Panc1 (cell line): ENCODE measurements around the gene MAOB. TPM values are rescaled to one million over a fixed set of nuclear protein-coding genes. Genes with fewer than 3 reads are reported as not detected.

Source experiments
- ATAC-seq: fragments of 200-7000 bp; cut with Tn5 transposase; 2 replicates; pipeline ENCODE4 v1.9.1; 2020; ENCODE audit warnings: mild to moderate bottlenecking, moderate library complexity
- BruUV-seq: library from RNA; stranded (reverse); fragments of 400-500 nt; replicated peaks from 2 replicates; lab custom pipeline; 2021; lab: Mats Ljungman, UMichigan
- CTCF ChIA-PET: fragments of 300-600 bp; sonication (Branson Sonifier 250); formaldehyde crosslinking; loops from one replicate; lab custom pipeline; 2022; ENCODE audit warnings: antibody characterized with exemption; lab: Charles Lee
- POLR2A ChIA-PET: fragments of 300-600 bp; sonication (Branson Sonifier 250); formaldehyde crosslinking; loops from one replicate; lab custom pipeline; 2022; ENCODE audit warnings: antibody characterized with exemption; lab: Charles Lee
- DNase-seq: peaks from one replicate; pipeline ENCODE4 v3.0.0-alpha.2; 2010; ENCODE audit warnings: low read depth, low spot score
- H3K27ac ChIP-seq: 2 replicates; pipeline ENCODE4 v1.5.1; 2011; ENCODE audit warnings: mild to moderate bottlenecking, low read length, inconsistent platforms
- H3K27me3 ChIP-seq: fragments of 200-500 bp; sonication (Bioruptor generic); 2 replicates; pipeline ENCODE4 v1.6.0; 2014; ENCODE audit warnings: low read length, inconsistent platforms; ENCODE audit not compliant: control insufficient read depth, insufficient read depth
- H3K36me3 ChIP-seq: fragments of 200-500 bp; sonication (Bioruptor generic); 2 replicates; pipeline ENCODE4 v1.5.1; 2014; ENCODE audit warnings: inconsistent platforms, mild to moderate bottlenecking, low read length, moderate library complexity; ENCODE audit not compliant: control insufficient read depth, insufficient read depth
- H3K4me1 ChIP-seq: 2 replicates; pipeline ENCODE4 v1.5.1; 2011; ENCODE audit warnings: inconsistent platforms, mild to moderate bottlenecking, low read length, moderate library complexity; ENCODE audit not compliant: control insufficient read depth, insufficient read depth
- H3K4me3 ChIP-seq, 2 experiments: 2 replicates each; pipeline ENCODE4 v1.5.1; 2011 to 2012; ENCODE audit warnings: low read depth in 2 of 2, low read length in 2 of 2, mild to moderate bottlenecking in 2 of 2, inconsistent platforms in 1 of 2, moderate library complexity in 1 of 2
- H3K9me3 ChIP-seq: fragments of 200-500 bp; sonication (Bioruptor generic); 2 replicates; pipeline ENCODE4 v1.5.1; 2014; ENCODE audit warnings: low read depth, mild to moderate bottlenecking, inconsistent platforms, low read length, moderate library complexity; ENCODE audit not compliant: control insufficient read depth, insufficient read depth
- POLR2AphosphoS5 ChIP-seq: IDR thresholded peaks from 2 replicates; pipeline ENCODE4 v1.6.1; 2012; ENCODE audit warnings: mild to moderate bottlenecking, low read depth, low read length, moderate library complexity
- SIN3A ChIP-seq: IDR thresholded peaks from 2 replicates; pipeline ENCODE4 v1.6.1; 2012; ENCODE audit warnings: low read depth, mild to moderate bottlenecking, low read length, moderate library complexity, borderline replicate concordance; ENCODE audit not compliant: insufficient read depth
- TCF7L2 ChIP-seq: IDR thresholded peaks from 2 replicates; pipeline ENCODE4 v1.6.1; 2011; ENCODE audit warnings: mild to moderate bottlenecking, low read depth, low read length, inconsistent platforms
- in situ Hi-C: cut with HindIII; loops from 2 replicates; pipeline ENCODE4 v1.10.0; 2016; ENCODE audit warnings: low sequenced_read_pairs, low pct_unique_long_range_greater_than_20kb
- intact Hi-C: fragments of 100-400 bp; cut with micrococcal nuclease; formaldehyde crosslinking; loops from one replicate; pipeline ENCODE4 v1.10.0; 2022; ENCODE audit not compliant: unreplicated experiment
- total RNA-seq: library from RNA; stranded (reverse); gene quantifications from one replicate; pipeline ENCODE4 v1.2.1, GENCODE V29; 2021; ENCODE audit not compliant: unreplicated experiment
- TF ChIP-seq, protein P1 (sequence below), 2 experiments: IDR thresholded peaks; 2 replicates each; pipeline ENCODE4 v1.6.1; 2011 to 2012; ENCODE audit warnings: low read depth in 2 of 2, control low read depth in 1 of 2, low read length in 1 of 2, mild to moderate bottlenecking in 1 of 2, moderate library complexity in 1 of 2; ENCODE audit not compliant: insufficient read depth in 1 of 2
- TF ChIP-seq, protein P2 (sequence below): fragments of 450-650 bp; IDR thresholded peaks from 2 replicates; pipeline ENCODE4 v1.5.1; 2017; ENCODE audit warnings: mild to moderate bottlenecking

MAOB gene
- total RNA-seq, 1 experiment from 2014 or later = not detected

DNA sequence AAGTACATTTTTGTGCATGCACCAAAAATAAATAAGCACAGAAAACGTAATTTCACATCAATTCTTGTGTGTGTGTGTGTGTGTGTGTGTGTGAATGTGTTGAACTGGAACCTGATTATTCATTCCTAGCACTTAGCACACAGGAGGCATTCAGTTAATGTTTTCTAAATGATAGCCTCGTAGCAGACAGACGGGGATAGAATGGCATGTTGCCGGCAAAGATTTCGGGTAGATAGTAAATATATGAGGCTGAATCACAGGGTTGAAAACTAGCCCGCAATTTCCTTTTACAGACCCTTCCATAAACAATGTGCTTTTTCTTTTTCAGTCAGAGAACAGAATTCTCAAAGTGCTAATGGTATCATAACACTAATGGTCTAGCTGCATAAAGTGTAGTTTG lies 13.5 kb downstream of the MAOB start:
- POLR2A ChIA-PET = no interaction called here
- CTCF ChIA-PET = no interaction called here

DNA sequence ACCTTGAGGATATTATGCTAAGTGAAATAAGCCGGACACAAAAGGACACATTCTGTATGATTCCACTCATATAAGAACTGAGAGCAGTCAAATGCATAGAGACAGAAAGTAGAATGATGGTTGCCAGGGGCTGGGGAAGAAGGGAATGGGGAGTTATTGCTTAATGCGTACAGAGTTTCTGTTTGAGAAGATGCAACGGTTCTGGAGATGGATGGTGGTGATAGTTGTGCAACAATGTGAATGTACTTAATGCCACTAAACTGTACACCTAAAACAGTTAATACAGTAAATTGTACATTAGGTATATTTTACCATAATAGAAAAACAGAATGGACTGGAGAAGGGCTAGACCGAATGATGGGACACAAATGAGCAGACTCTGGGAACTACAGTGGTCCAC lies 15.8 kb downstream of the MAOB start:
- intact Hi-C loops (no loop called here), in situ Hi-C loops (no loop called here)
- ATAC-seq (no peak), DNase-seq (no peak)
- Histone ChIP-seq H3K4me3 (no peak overlapping the region), H3K36me3 (no peaks in the 10 kb centered on the region), H3K9me3 (no peaks in the 10 kb centered on the region), H3K27me3 (no peaks in the 10 kb centered on the region), H3K27ac (no peak overlapping the region), H3K4me1 (no peaks in the 10 kb centered on the region)
- BruUV-seq = no TSS peak
- ChIA-PET CTCF (no interaction called here), POLR2A (no interaction called here)
- no peak for TF ChIP-seq TCF7L2
- TF ChIP-seq, protein P1, sequence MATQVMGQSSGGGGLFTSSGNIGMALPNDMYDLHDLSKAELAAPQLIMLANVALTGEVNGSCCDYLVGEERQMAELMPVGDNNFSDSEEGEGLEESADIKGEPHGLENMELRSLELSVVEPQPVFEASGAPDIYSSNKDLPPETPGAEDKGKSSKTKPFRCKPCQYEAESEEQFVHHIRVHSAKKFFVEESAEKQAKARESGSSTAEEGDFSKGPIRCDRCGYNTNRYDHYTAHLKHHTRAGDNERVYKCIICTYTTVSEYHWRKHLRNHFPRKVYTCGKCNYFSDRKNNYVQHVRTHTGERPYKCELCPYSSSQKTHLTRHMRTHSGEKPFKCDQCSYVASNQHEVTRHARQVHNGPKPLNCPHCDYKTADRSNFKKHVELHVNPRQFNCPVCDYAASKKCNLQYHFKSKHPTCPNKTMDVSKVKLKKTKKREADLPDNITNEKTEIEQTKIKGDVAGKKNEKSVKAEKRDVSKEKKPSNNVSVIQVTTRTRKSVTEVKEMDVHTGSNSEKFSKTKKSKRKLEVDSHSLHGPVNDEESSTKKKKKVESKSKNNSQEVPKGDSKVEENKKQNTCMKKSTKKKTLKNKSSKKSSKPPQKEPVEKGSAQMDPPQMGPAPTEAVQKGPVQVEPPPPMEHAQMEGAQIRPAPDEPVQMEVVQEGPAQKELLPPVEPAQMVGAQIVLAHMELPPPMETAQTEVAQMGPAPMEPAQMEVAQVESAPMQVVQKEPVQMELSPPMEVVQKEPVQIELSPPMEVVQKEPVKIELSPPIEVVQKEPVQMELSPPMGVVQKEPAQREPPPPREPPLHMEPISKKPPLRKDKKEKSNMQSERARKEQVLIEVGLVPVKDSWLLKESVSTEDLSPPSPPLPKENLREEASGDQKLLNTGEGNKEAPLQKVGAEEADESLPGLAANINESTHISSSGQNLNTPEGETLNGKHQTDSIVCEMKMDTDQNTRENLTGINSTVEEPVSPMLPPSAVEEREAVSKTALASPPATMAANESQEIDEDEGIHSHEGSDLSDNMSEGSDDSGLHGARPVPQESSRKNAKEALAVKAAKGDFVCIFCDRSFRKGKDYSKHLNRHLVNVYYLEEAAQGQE (IDR thresholded peaks at IDR 0.05; ENCODE audit: insufficient read depth in 1 of 2, low read depth in 2 of 2, low read length in 1 of 2) = no peak

More for the DNA sequence above, 13.5 kb downstream of the MAOB start:
- ATAC-seq (no peak), DNase-seq (no peak)
- no peak overlapping the region for H3K27ac ChIP-seq
- no peak overlapping the region for H3K4me3 ChIP-seq
- no peak for TF ChIP-seq SIN3A
- TF ChIP-seq, protein P2, sequence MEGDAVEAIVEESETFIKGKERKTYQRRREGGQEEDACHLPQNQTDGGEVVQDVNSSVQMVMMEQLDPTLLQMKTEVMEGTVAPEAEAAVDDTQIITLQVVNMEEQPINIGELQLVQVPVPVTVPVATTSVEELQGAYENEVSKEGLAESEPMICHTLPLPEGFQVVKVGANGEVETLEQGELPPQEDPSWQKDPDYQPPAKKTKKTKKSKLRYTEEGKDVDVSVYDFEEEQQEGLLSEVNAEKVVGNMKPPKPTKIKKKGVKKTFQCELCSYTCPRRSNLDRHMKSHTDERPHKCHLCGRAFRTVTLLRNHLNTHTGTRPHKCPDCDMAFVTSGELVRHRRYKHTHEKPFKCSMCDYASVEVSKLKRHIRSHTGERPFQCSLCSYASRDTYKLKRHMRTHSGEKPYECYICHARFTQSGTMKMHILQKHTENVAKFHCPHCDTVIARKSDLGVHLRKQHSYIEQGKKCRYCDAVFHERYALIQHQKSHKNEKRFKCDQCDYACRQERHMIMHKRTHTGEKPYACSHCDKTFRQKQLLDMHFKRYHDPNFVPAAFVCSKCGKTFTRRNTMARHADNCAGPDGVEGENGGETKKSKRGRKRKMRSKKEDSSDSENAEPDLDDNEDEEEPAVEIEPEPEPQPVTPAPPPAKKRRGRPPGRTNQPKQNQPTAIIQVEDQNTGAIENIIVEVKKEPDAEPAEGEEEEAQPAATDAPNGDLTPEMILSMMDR = no peak
- TF ChIP-seq, protein P1 (IDR thresholded peaks at IDR 0.05; ENCODE audit: insufficient read depth in 1 of 2, low read depth in 2 of 2, low read length in 1 of 2) = no peak
- no peak for TF ChIP-seq POLR2AphosphoS5
- no peak for TF ChIP-seq TCF7L2
- no peaks in the 10 kb centered on the region for H3K4me1 ChIP-seq
- H3K36me3 ChIP-seq = no peaks in the 10 kb centered on the region
- in situ Hi-C loops = no loop called here
- no peaks in the 10 kb centered on the region for H3K27me3 ChIP-seq
- intact Hi-C loops = no loop called here
- H3K9me3 ChIP-seq = no peaks in the 10 kb centered on the region
- no TSS peak for BruUV-seq
